Endometrial microvascular endothelial cells (primary cell): ENCODE results near the gene NIP7. TPM values are rescaled to one million over a fixed set of nuclear protein-coding genes. Genes with fewer than 3 reads are reported as not detected.

Experiments used
- in situ Hi-C: cut with HindIII; loops from 2 replicates; pipeline ENCODE4 v1.10.0; 2017; ENCODE audit warnings: low sequenced_read_pairs, low pct_unique_long_range_greater_than_20kb; ENCODE audit errors: inconsistent ontology term
- total RNA-seq: library from RNA; depleted of rRNA; stranded (reverse); fragments of >200 nt; gene quantifications from one replicate; pipeline ENCODE4 v1.2.3, GENCODE V29; 2015; ENCODE audit errors: inconsistent ontology term

Gene NIP7
- total RNA-seq, 1 donor from 2014 or later = 55.0 TPM

DNA sequence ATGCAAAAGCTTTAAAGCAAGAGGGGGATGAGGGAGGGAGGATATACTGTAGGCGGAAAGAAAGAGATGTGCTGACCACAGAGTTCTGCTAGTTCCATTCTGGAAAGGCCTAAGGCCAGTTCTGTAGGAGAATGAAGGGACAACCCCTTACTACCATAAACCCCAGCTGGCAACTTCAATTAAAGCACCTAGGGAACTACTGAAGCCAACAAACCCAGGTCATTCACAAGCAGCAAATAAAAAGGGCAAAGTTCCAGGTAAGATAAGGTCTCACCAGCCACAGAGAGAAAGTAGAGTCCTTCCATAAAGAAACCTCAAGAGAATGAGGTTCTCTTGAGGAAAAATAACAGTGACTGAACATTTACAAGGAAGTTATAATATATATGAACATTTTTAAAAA is 33.4 kb downstream of the NIP7 start:
- in situ Hi-C loops = no loop called here

DNA sequence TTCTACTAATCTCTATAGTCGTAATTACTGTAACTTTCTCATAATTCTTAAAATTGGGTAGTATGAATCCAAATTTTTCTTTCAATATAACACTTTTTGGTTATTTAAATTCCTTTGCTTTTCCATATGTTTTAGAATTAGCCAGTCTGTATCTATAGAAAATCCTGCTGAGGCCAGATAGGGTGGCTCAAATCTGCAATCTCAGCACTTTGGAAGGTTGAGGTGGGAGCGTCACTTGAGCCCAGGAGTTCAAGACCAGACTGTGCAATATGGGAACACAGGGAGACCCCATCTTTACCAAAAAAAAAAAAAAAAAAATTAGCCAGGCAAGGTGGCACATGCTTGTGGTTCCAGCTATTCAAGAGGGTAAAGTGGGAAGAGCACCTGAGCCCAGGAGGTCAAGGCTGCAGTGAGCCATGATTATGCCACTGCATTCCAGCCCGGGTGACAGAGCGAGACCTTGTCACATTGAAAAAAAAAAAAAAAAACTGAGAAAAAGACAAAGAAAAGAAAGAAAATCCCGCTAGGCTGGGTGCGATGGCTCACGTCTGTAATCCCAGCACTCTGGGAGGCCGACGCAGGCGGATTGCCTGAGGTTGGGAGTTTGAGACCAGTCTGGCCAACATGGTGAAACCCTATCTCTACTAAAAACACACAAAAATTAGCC is 37.0 kb downstream of the NIP7 start:
- in situ Hi-C loops = no loop called here

DNA sequence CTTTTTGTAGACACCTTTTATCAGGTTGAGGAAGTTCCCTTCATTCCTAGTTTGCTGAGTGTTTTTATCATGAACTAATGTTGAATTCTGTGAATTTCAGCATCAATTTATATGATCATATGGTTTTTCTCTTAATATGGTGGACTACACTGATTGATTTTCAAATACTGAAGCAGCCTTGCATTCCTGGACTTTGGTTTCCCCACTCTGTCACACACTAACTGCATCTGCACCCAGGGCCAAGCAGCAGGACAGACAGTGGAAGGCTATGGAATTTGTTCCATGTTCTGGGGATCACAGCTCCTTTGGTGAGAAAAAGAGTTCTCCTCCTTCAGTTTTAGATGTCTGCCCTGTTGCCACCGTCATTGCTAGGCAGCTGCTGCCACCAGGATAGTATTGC is 38.5 kb downstream of the NIP7 start:
- in situ Hi-C loops = no loop called here

DNA sequence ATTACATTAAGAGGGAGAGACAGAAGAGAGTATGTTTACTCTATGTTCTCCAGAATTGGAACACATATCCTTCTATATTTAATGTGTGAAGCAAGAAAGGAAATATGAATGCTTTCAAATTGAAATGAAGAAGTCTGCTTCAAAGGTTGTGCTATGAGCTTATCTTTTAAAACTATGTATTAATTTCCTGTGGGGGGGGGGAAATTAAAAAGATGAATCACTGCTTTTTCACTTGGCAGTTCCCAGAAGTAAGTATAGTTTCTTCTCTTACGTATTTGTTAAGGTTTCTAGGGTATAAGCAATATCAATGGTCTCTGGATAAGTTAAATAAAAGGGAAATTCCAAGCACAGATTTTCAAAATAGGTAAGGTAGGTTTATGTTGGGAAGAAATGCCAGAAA is 39.2 kb downstream of the NIP7 start:
- in situ Hi-C loops = no loop called here

DNA sequence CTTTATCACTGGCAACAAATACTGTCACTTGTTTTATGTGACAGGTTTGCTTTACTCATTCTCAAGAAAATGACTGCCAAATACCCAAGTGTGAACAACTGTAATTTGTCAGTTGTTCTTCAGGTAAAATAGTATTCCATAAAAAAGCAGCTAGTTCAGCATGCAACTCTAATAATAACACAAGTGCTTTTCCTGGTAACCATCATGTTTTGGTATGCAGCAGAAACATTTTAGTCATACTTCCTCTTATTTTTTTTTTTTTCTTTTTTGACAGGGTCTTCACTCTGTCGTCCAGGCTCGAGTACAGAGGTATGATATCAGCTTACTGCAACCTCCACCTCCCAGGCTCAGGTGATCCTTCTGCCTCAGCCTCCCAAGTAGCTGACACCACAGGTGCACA is 41.7 kb downstream of the NIP7 start:
- in situ Hi-C loops = no loop called here

DNA sequence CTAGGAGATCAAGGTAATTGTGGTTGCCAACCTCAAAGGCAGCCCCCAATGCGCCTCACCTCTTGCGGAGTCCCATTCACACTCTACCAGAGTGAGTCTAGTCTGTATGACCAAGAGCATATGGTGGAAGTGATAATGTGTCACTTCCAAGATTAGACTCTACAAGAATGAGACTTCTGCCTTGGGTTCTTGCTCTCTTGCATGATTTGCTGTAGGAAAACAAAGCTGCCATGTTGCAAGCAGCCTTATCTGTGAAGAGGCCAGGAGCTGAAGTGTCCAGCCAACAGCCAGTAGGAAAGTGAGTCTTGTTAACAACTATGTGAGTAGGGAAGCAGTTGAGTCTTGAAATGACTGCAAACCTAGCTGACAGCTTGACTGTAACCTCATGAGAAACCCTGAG is 42.8 kb downstream of the NIP7 start:
- in situ Hi-C loops = no loop called here

DNA sequence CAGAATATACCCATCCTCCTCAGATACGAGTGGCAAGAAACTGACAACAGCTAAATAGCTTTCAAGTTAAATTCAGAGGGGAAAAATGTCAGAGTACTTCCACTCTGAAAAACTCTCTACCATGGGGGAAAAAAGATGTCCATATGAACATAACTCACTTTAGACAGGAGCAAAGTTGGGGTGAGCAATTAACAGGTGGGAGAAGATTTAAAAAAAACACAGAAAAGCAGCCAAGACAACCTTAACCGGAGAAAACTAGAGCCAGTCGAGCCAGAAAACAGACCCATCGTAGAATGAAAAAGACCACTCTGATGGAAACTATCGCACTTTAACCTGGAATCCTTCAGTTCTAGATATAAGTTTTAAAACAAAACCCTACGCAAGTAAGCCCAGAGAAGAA is 45.4 kb downstream of the NIP7 start:
- in situ Hi-C loops = no loop called here

DNA sequence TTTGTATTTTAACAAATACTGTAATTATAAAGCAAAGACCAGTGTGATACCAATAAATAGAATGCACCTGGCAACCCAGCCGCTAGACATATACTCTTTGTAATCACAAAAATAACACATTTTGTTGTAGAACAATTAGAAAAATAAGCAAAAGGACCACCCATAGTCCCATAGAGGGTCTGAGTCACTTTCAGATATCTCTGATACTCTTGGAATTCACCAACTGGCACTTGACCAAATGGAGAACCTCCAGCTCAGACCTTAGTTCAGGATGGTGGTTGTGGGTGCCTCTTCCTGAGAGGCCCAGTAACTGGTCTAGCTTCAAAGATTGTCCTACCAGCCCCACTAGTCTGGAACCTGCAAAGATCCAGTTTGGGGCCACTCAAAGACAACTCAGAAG is 47.0 kb downstream of the NIP7 start:
- in situ Hi-C loops = no loop called here

Other genes starting within 250 kb of the NIP7 start
- not detected for gene HAS3, start 234.1 kb upstream of the NIP7 start, total RNA-seq
- 90.3 TPM for gene CHTF8, start 207.2 kb upstream of the NIP7 start, total RNA-seq
- 42.6 TPM for gene UTP4, start 207.1 kb upstream of the NIP7 start, total RNA-seq
- 45.9 TPM for gene SNTB2, start 152.6 kb upstream of the NIP7 start, total RNA-seq
- gene VPS4A, start 28.4 kb upstream of the NIP7 start, total RNA-seq = 32.5 TPM
- 29.5 TPM for gene PDF, start 9.2 kb upstream of the NIP7 start, total RNA-seq
- 22.6 TPM for gene COG8, start 208 bp upstream of the NIP7 start, total RNA-seq
- not detected for gene TMED6, start 12.0 kb downstream of the NIP7 start, total RNA-seq
- 8.2 TPM for gene TERF2, start 46.2 kb downstream of the NIP7 start, total RNA-seq
- gene CYB5B, start 84.8 kb downstream of the NIP7 start, total RNA-seq = 71.3 TPM
- gene NFAT5, start 226.2 kb downstream of the NIP7 start, total RNA-seq = 17.7 TPM